ENCODE measurements around the gene POLRMT.

Gene POLRMT

DNA sequence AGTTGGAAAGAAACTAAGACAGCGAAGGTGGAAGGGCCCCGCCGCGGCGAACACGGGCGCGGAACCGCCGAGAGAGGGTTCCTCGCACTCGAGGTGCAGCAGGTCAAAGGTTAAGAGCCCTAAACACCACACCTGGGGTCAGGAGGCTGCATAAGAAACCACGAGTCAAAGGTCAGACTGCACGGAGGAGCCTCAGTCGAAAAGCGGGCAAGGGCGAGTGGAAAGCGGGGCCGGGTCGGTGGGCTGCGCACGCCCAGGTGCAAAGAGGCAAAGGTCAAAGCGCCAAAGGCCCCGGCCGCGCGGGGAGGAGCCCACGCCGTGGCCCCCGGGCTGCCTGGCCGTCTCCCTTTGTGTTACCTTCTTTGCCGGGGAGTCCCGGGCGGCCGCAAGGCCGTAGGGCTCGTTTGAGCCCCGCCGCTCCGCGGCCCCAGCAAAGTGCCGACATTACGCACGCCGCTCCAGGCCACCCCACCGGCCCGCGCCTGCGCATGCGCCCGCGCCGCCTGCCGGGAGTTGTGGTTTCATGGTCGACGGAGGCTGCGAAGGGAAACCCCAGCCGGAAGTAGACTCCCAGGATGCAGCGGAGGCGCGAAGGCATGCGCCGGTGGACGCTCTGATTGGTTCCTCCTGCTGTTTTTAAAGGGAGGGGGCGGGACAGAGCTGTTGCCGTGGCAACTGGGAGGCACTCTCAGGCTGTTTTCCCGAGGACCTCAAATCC, at the start of gene POLRMT:
POLRMT (minus strand) TSS at position 470 of the 718 bp plus-strand sequence; CDS start at position 445, 25 bp downstream.
- Mint-ChIP-seq H3K36me3 (ENCODE audit: low read depth) (peaks cover 12% of the 10 kb centered on the region), H3K27ac (peak within 1 kb of the TSS; percentile 95), H3K4me1 (ENCODE audit: low read depth) (peaks cover 13% of the 10 kb centered on the region), H3K4me3 (peak within 1 kb of the TSS; percentile 98), H3K27me3 (ENCODE audit: low read depth) (peaks cover 7% of the 10 kb centered on the region), H3K9me3 (no peaks in the 10 kb centered on the region)
- peak; percentile 98 for DNase-seq (ENCODE audit: low spot score)

DNA sequence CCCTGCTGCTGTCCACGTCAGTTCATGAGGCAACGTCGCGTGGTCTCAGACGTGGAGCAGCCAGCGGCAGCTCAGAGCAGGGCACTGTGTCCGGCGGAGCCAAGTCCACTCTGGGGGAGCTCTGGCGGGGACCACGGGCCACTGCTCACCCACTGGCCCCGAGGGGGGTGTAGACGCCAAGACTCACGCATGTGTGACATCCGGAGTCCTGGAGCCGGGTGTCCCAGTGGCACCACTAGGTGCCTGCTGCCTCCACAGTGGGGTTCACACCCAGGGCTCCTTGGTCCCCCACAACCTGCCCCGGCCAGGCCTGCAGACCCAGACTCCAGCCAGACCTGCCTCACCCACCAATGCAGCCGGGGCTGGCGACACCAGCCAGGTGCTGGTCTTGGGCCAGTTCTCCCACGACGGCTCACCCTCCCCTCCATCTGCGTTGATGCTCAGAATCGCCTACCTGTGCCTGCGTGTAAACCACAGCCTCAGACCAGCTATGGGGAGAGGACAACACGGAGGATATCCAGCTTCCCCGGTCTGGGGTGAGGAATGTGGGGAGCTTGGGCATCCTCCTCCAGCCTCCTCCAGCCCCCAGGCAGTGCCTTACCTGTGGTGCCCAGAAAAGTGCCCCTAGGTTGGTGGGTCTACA, 49.5 kb upstream of the POLRMT start:
- Mint-ChIP-seq H3K9me3 (no peaks in the 10 kb centered on the region), H3K4me1 (ENCODE audit: low read depth) (peaks cover 4% of the 10 kb centered on the region), H3K4me3 (no peak overlapping the region), H3K36me3 (ENCODE audit: low read depth) (no peaks in the 10 kb centered on the region), H3K27ac (no peak overlapping the region), H3K27me3 (ENCODE audit: low read depth) (no peaks in the 10 kb centered on the region)
- DNase-seq (ENCODE audit: low spot score): no peak

DNA sequence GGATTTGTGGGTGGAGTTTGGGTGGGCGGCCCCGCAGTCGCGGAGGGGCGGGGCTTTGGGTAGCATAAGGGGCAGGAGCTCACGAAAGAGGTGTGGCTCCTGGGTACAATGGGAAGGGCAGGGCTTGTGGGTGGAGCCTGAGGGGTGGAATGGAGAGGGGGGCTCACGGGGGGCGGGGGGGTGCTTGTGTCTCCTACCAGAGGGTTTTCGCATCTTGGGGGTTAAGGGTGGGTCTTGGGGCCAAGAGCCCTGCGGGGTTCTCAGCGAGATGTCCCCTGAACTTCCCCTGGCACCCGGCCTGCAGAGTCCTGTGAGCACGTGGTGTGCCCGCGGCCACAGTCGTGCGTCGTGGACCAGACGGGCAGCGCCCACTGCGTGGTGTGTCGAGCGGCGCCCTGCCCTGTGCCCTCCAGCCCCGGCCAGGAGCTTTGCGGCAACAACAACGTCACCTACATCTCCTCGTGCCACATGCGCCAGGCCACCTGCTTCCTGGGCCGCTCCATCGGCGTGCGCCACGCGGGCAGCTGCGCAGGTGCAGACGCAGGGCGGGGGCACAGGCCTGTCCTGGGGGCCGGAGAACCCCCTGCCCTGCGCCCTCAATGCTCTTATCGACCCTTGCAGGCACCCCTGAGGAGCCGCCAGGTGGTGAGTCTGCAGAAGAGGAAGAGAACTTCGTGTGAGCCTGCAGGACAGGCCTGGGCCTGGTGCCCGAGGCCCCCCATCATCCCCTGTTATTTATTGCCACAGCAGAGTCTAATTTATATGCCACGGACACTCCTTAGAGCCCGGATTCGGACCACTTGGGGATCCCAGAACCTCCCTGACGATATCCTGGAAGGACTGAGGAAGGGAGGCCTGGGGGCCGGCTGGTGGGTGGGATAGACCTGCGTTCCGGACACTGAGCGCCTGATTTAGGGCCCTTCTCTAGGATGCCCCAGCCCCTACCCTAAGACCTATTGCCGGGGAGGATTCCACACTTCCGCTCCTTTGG, 48.0 kb upstream of the POLRMT start:
- no peaks in the 10 kb centered on the region for H3K9me3 Mint-ChIP-seq
- no peaks in the 10 kb centered on the region for H3K36me3 Mint-ChIP-seq (ENCODE audit: low read depth)
- H3K4me3 Mint-ChIP-seq: peak overlapping the region; percentile 88
- H3K27ac Mint-ChIP-seq: peak overlapping the region; percentile 100
- no peak for DNase-seq (ENCODE audit: low spot score)
- peaks cover 4% of the 10 kb centered on the region for H3K4me1 Mint-ChIP-seq (ENCODE audit: low read depth)
- H3K27me3 Mint-ChIP-seq (ENCODE audit: low read depth): peaks cover 3% of the 10 kb centered on the region

DNA sequence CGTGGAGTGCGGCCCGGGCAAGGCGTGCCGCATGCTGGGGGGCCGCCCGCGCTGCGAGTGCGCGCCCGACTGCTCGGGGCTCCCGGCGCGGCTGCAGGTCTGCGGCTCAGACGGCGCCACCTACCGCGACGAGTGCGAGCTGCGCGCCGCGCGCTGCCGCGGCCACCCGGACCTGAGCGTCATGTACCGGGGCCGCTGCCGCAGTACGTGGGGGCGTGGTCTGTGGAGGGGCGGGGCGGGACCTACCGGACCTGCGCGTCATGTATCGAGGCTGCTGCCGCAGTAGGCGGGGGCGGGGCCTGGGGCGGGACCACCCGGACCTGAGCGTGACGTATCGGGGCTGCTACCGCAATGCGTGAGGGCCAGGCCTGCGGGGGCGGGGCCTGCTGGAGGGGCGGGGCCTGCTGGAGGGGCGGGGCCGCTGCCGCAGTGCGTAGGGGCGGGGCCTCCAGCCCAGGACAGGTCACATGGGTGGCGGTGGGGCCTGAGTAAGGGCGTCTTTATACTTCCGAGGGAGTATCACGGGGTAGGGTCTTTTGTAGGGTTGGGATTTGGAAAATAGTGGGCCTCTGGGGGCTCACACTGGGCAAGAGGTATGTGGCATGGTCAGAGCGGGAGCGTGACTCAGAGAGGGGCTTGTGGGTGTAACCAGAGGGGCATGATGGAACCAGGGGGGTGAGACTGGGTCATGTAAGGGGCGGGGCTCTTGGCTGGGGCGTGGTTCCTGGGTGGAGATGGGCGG, 47.1 kb upstream of the POLRMT start:
- peak; percentile 96 for DNase-seq (ENCODE audit: low spot score)
- no peaks in the 10 kb centered on the region for H3K36me3 Mint-ChIP-seq (ENCODE audit: low read depth)
- peak overlapping the region; percentile 100 for H3K27ac Mint-ChIP-seq
- no peaks in the 10 kb centered on the region for H3K9me3 Mint-ChIP-seq
- peak overlapping the region; percentile 88 for H3K4me3 Mint-ChIP-seq
- H3K4me1 Mint-ChIP-seq (ENCODE audit: low read depth): peaks cover 4% of the 10 kb centered on the region
- H3K27me3 Mint-ChIP-seq (ENCODE audit: low read depth): peaks cover 4% of the 10 kb centered on the region

- no peaks in the 10 kb centered on the region for H3K9me3 Mint-ChIP-seq
- peak; percentile 34 for DNase-seq (ENCODE audit: low spot score)
Measured at GRCh38 chr19:679418-680286, 46.3 kb upstream of the POLRMT start.

DNA sequence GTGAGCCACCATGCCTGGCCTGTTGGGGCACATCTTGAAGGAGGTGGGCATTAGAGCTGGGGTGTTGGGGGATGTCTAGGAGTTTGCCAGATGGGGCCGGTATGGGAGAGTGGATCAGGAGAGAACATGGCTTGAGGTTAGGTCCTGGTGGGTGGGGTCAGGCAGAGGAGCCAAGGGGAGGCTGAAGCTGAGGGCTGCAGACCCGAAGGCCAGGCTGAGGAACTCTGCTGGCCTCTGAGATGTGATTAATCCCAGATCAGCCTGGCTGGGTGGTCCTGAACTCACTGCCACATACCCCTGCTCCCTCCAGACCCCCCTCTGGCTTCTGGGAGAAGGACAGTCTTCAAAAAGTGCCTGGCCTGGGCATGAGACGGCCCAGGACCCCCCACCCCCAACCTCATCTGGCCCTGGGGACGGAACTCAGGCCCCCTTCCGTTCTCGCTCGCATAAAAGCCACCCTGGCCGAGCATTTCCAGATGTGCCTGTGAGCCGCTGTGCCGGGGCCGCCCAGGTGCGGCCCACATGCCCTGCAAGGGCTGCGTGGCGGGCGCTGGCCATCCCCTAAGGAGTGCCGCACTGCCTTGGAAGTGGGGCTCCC, 45.6 kb upstream of the POLRMT start:
- no peaks in the 10 kb centered on the region for H3K9me3 Mint-ChIP-seq
- no peaks in the 10 kb centered on the region for H3K36me3 Mint-ChIP-seq (ENCODE audit: low read depth)
- no peak for DNase-seq (ENCODE audit: low spot score)
- H3K27me3 Mint-ChIP-seq (ENCODE audit: low read depth): peaks cover 10% of the 10 kb centered on the region
- peaks cover 4% of the 10 kb centered on the region for H3K4me1 Mint-ChIP-seq (ENCODE audit: low read depth)
- H3K27ac Mint-ChIP-seq: peak overlapping the region; percentile 62
- peak overlapping the region; percentile 71 for H3K4me3 Mint-ChIP-seq

More at GRCh38 chr19:679418-680286, 46.3 kb upstream of the POLRMT start:
- no peaks in the 10 kb centered on the region for H3K36me3 Mint-ChIP-seq (ENCODE audit: low read depth)
- H3K4me1 Mint-ChIP-seq (ENCODE audit: low read depth): peaks cover 4% of the 10 kb centered on the region
- no peak overlapping the region for H3K27ac Mint-ChIP-seq
- H3K4me3 Mint-ChIP-seq: peak overlapping the region; percentile 71
- peaks cover 9% of the 10 kb centered on the region for H3K27me3 Mint-ChIP-seq (ENCODE audit: low read depth)

DNA sequence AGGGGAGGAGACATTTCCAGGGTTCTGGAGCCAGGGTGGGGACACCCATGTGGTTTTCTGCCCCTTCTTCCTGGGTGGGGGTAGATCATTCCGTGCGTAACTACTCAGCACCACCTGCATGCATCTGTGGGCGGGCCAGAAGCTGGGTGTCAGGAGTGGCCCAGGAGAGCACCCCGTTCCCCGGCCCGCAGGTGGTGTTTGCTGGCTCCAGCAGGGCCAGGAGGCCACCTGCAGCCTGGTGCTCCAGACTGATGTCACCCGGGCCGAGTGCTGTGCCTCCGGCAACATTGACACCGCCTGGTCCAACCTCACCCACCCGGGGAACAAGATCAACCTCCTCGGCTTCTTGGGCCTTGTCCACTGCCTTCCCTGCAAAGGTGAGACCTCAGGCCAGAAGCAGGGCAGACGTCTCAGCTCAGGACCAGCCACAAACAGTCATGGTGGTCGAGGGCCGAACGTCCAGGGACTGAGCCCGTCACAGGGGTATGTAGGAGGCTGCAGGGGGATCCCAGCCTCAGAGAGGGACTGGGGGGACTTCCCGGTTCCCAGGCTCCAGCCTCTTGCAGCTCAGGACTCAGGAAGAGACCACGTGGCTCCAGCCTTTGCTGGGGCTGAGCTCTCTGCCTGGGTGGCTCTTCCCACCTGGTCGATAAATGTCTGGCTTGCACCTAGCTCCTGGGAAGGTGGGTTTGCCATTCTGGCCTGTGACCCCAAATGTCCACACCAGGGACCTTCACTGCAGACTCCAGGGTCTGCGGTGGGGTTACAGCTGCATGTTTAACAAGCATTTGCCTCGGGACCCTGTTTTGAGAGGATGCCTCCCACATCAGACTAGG, 44.5 kb upstream of the POLRMT start:
- Mint-ChIP-seq H3K27me3 (ENCODE audit: low read depth) (peaks cover 14% of the 10 kb centered on the region), H3K9me3 (no peaks in the 10 kb centered on the region), H3K36me3 (ENCODE audit: low read depth) (no peaks in the 10 kb centered on the region), H3K27ac (no peak overlapping the region), H3K4me1 (ENCODE audit: low read depth) (peaks cover 4% of the 10 kb centered on the region), H3K4me3 (no peak overlapping the region)
- no peak for DNase-seq (ENCODE audit: low spot score)

DNA sequence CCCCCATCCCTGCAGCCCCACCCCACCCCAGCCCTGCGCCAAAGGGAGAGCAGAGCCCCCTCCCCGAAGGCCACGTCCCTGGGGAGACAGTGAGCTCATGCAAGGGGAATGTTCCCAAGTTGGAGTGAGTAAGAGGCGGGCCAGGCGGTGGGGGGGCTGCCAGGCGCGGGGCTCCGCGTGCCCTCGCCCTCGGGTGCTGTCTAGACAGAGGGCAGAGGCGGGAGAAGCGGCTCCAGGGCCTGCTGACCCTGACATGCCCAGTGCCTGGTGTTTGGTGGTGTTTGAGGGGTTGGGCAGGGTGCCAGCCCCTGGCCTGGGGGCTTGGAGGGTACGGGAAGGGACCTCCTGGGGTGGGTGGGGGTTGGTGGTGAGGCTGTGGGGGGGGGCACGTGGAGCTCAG, 43.9 kb upstream of the POLRMT start:
- no peak overlapping the region for H3K4me3 Mint-ChIP-seq

DNA sequence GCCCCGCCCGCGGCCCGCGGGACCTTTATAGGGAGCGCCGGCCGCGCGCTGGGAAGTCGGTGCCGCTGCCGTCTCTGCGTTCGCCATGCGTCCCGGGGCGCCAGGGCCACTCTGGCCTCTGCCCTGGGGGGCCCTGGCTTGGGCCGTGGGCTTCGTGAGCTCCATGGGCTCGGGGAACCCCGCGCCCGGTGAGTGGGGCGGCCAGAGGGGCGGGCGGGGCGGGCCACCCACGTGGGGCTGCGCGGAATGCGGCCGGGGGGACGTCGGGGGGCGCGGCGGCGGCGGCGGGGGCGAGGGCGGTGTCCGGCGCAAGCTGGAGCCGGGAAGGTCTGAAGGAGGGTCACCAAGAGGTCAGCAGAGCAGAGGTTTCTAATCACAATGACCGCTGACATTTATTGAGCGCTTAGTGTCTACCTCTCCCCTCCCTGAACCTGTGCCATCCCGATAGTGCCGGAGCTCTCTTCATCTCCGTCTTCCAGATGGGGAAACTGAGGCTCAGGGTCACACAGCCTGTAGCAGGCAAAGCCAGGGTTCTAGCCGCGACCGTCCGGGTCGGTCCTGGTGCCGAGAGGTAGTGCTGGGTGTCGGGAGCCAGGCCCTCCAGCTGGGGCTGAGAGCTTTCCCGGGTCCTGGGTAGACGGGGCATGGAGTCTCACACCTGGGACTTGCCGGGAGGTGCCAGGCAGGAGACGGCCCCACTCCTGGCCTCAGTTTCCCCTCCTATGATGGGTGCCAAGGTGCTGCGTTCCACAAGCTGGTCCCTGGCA, 43.2 kb upstream of the POLRMT start, which contains the start of gene FSTL3:
FSTL3 (plus strand) TSS at position 54 of the 767 bp plus-strand sequence; CDS start at position 86, 32 bp downstream.
- H3K27ac Mint-ChIP-seq: no peak within 1 kb of the TSS
- H3K9me3 Mint-ChIP-seq: no peaks in the 10 kb centered on the region
- H3K4me3 Mint-ChIP-seq: no peak within 1 kb of the TSS
- no peak for DNase-seq (ENCODE audit: low spot score)
- no peaks in the 10 kb centered on the region for H3K36me3 Mint-ChIP-seq (ENCODE audit: low read depth)
- peaks cover 4% of the 10 kb centered on the region for H3K4me1 Mint-ChIP-seq (ENCODE audit: low read depth)
- peaks cover 14% of the 10 kb centered on the region for H3K27me3 Mint-ChIP-seq (ENCODE audit: low read depth)

More for the DNA sequence above, 43.9 kb upstream of the POLRMT start:
- peaks cover 4% of the 10 kb centered on the region for H3K4me1 Mint-ChIP-seq (ENCODE audit: low read depth)
- peaks cover 14% of the 10 kb centered on the region for H3K27me3 Mint-ChIP-seq (ENCODE audit: low read depth)
- DNase-seq (ENCODE audit: low spot score): no peak
- H3K9me3 Mint-ChIP-seq: no peaks in the 10 kb centered on the region
- no peak overlapping the region for H3K27ac Mint-ChIP-seq
- H3K36me3 Mint-ChIP-seq (ENCODE audit: low read depth): no peaks in the 10 kb centered on the region

GRCh38 chr19:676007-676338, 42.6 kb upstream of the POLRMT start:
- H3K27me3 Mint-ChIP-seq (ENCODE audit: low read depth): peaks cover 14% of the 10 kb centered on the region
- no peak overlapping the region for H3K4me3 Mint-ChIP-seq
- H3K9me3 Mint-ChIP-seq: no peaks in the 10 kb centered on the region
- H3K36me3 Mint-ChIP-seq (ENCODE audit: low read depth): no peaks in the 10 kb centered on the region
- peaks cover 4% of the 10 kb centered on the region for H3K4me1 Mint-ChIP-seq (ENCODE audit: low read depth)
- H3K27ac Mint-ChIP-seq: no peak overlapping the region
- no peak for DNase-seq (ENCODE audit: low spot score)
